IMR-90 (cell line): ENCODE results near the gene TBATA. TPM values are rescaled to one million over a fixed set of nuclear protein-coding genes. Genes with fewer than 3 reads are reported as not detected.

Experiments used
- ATAC-seq: fragments of 200-7000 bp; cut with Tn5 transposase; 2 replicates; pipeline ENCODE4 v1.9.1; 2020; ENCODE audit warnings: low read depth, mild to moderate bottlenecking, moderate library complexity
- BruUV-seq: library from RNA; stranded (reverse); fragments of 400-500 nt; replicated peaks from 2 replicates; lab custom pipeline; 2021; lab: Mats Ljungman, UMichigan
- CTCF ChIA-PET: fragments of 300-600 bp; formaldehyde crosslinking; extraction: SDS; loops from one replicate; lab custom pipeline; 2021; ENCODE audit warnings: antibody characterized with exemption; lab: Yijun Ruan, JAX
- POLR2A ChIA-PET: fragments of 300-600 bp; sonication (Branson Sonifier 250); formaldehyde crosslinking; loops from one replicate; lab custom pipeline; 2022; ENCODE audit warnings: antibody characterized with exemption; ENCODE audit not compliant: unreplicated experiment; lab: Charles Lee
- DNase-seq: peaks from one replicate; pipeline ENCODE4 v3.0.0; 2013
- H2AFZ ChIP-seq: replicated peaks from 2 replicates; pipeline ENCODE3; 2013; ENCODE audit warnings: low read length, mild to moderate bottlenecking; ENCODE audit not compliant: poor library complexity
- H2AK5ac ChIP-seq: 2 replicates; pipeline ENCODE4 v1.6.1; 2013; ENCODE audit warnings: low read depth, low read length, inconsistent platforms
- H2AK9ac ChIP-seq: replicated peaks from 2 replicates; pipeline ENCODE3; 2013; ENCODE audit warnings: mild to moderate bottlenecking, low read depth, low read length, moderate library complexity; ENCODE audit not compliant: poor library complexity
- H2BK120ac ChIP-seq: 2 replicates; pipeline ENCODE4 v1.6.1; 2013; ENCODE audit warnings: low read depth, low read length, inconsistent platforms
- H2BK15ac ChIP-seq: 3 replicates; pipeline ENCODE4 v1.6.1; 2013; ENCODE audit warnings: low read depth, low read length, inconsistent platforms
- H2BK20ac ChIP-seq: 2 replicates; pipeline ENCODE4 v1.6.1; 2013; ENCODE audit warnings: low read depth, mild to moderate bottlenecking, inconsistent platforms, low read length, moderate library complexity
- H2BK5ac ChIP-seq: 2 replicates; pipeline ENCODE4 v1.6.1; 2013; ENCODE audit warnings: mild to moderate bottlenecking, low read depth, low read length, inconsistent platforms; ENCODE audit not compliant: poor library complexity, severe bottlenecking
- H3K14ac ChIP-seq: replicated peaks from 2 replicates; pipeline ENCODE4 v1.6.1; 2013; ENCODE audit warnings: low read depth, low read length, inconsistent platforms
- H3K18ac ChIP-seq: 2 replicates; pipeline ENCODE4 v1.6.1; 2013; ENCODE audit warnings: low read depth, low read length, control low read depth
- H3K23ac ChIP-seq: 2 replicates; pipeline ENCODE4 v1.6.1; 2013; ENCODE audit warnings: low read depth, low read length, inconsistent platforms
- H3K27ac ChIP-seq: 2 replicates; pipeline ENCODE4 v1.5.1; 2013; ENCODE audit warnings: mild to moderate bottlenecking, control low read depth, low read length; ENCODE audit not compliant: insufficient read depth
- H3K27me3 ChIP-seq: 2 replicates; pipeline ENCODE4 v1.6.1; 2013; ENCODE audit warnings: low read length; ENCODE audit not compliant: control insufficient read depth, insufficient read depth
- H3K36me3 ChIP-seq: 2 replicates; pipeline ENCODE4 v1.6.1; 2013; ENCODE audit warnings: low read length, mixed read lengths; ENCODE audit not compliant: control insufficient read depth, insufficient read depth
- H3K4ac ChIP-seq: 2 replicates; pipeline ENCODE4 v1.6.1; 2013; ENCODE audit warnings: low read depth, low read length, inconsistent platforms
- H3K4me1 ChIP-seq: 2 replicates; pipeline ENCODE4 v1.6.1; 2013; ENCODE audit warnings: low read length, mixed read lengths; ENCODE audit not compliant: control insufficient read depth, insufficient read depth
- H3K4me2 ChIP-seq: 2 replicates; pipeline ENCODE4 v1.6.1; 2013; ENCODE audit warnings: low read depth, mild to moderate bottlenecking, control low read depth, low read length, moderate library complexity
- H3K4me3 ChIP-seq: 2 replicates; pipeline ENCODE4 v1.5.1; 2013; ENCODE audit warnings: low read depth, mild to moderate bottlenecking, control low read depth, low read length, moderate library complexity; ENCODE audit not compliant: insufficient read depth
- H3K56ac ChIP-seq: 2 replicates; pipeline ENCODE4 v1.6.1; 2013; ENCODE audit warnings: low read length, inconsistent platforms; ENCODE audit not compliant: insufficient read depth; ENCODE audit errors: extremely low read depth
- H3K79me1 ChIP-seq, 2 experiments: 2 replicates each; pipeline ENCODE4 v1.6.1; 2013; ENCODE audit warnings: low read length in 2 of 2, inconsistent platforms in 1 of 2, low read depth in 1 of 2
- H3K9ac ChIP-seq: 2 replicates; pipeline ENCODE4 v1.6.1; 2013; ENCODE audit warnings: low read depth, low read length, control low read depth
- H3K9me1 ChIP-seq: 2 replicates; pipeline ENCODE4 v1.6.1; 2013; ENCODE audit warnings: low read length, inconsistent platforms; ENCODE audit not compliant: insufficient read depth
- H3K9me3 ChIP-seq: 2 replicates; pipeline ENCODE4 v1.6.1; 2013; ENCODE audit warnings: low read length; ENCODE audit not compliant: control insufficient read depth, insufficient read depth
- H4K20me1 ChIP-seq: 2 replicates; pipeline ENCODE4 v1.6.1; 2013; ENCODE audit warnings: low read length, inconsistent platforms; ENCODE audit not compliant: insufficient read depth
- H4K5ac ChIP-seq: 2 replicates; pipeline ENCODE4 v1.6.1; 2013; ENCODE audit warnings: mild to moderate bottlenecking, low read depth, low read length, control low read depth
- H4K8ac ChIP-seq, 2 experiments: 2 replicates each; pipeline ENCODE4 v1.6.1; 2013; ENCODE audit warnings: low read depth in 2 of 2, low read length in 2 of 2, control low read depth in 1 of 2, inconsistent platforms in 1 of 2
- H4K91ac ChIP-seq: 2 replicates; pipeline ENCODE4 v1.6.1; 2013; ENCODE audit warnings: low read depth, low read length, inconsistent platforms; ENCODE audit not compliant: insufficient read depth
- BHLHE40 ChIP-seq: fragments of 150-350 bp; IDR thresholded peaks from 2 replicates; pipeline ENCODE4 v1.6.1; 2016; ENCODE audit warnings: mild to moderate bottlenecking, low read depth, low read length
- CEBPB ChIP-seq: IDR thresholded peaks from 2 replicates; pipeline ENCODE4 v1.6.1; 2012; ENCODE audit warnings: low read depth, low read length, improper control_type of control experiment
- CHD1 ChIP-seq: IDR thresholded peaks from 2 replicates; pipeline ENCODE4 v1.6.1; 2012; ENCODE audit warnings: low read depth, low read length, improper control_type of control experiment
- ELK1 ChIP-seq: fragments of 150-350 bp; IDR thresholded peaks from 2 replicates; pipeline ENCODE4 v1.6.1; 2016; ENCODE audit warnings: low read depth, mild to moderate bottlenecking, low read length, moderate library complexity, borderline replicate concordance
- FOS ChIP-seq: fragments of 150-350 bp; IDR thresholded peaks from 2 replicates; pipeline ENCODE4 v1.6.1; 2016; ENCODE audit warnings: low read depth, low read length
- MAFK ChIP-seq: IDR thresholded peaks from 2 replicates; pipeline ENCODE4 v1.6.1; 2012; ENCODE audit warnings: low read depth, low read length, improper control_type of control experiment
- MAZ ChIP-seq: IDR thresholded peaks from 2 replicates; pipeline ENCODE4 v1.6.1; 2012; ENCODE audit warnings: low read depth, mild to moderate bottlenecking, low read length, improper control_type of control experiment, moderate library complexity, borderline replicate concordance
- MXI1 ChIP-seq: IDR thresholded peaks from 2 replicates; pipeline ENCODE4 v1.6.1; 2012; ENCODE audit warnings: low read depth, mild to moderate bottlenecking, low read length, moderate library complexity, borderline replicate concordance
- NFE2L2 ChIP-seq: fragments of 150-350 bp; IDR thresholded peaks from 2 replicates; pipeline ENCODE4 v1.6.1; 2016; ENCODE audit warnings: low read depth, mild to moderate bottlenecking, low read length
- POLR2A ChIP-seq: IDR thresholded peaks from 2 replicates; pipeline ENCODE4 v1.6.1; 2012; ENCODE audit warnings: mild to moderate bottlenecking, low read depth, low read length
- RAD21 ChIP-seq: IDR thresholded peaks from 2 replicates; pipeline ENCODE4 v1.6.1; 2012; ENCODE audit warnings: low read length, improper control_type of control experiment
- RCOR1 ChIP-seq: IDR thresholded peaks from 2 replicates; pipeline ENCODE4 v1.6.1; 2012; ENCODE audit warnings: mild to moderate bottlenecking, low read length, improper control_type of control experiment; ENCODE audit not compliant: insufficient replicate concordance
- RFX5 ChIP-seq: IDR thresholded peaks from 2 replicates; pipeline ENCODE4 v1.8.0; 2012; ENCODE audit warnings: low read depth, mild to moderate bottlenecking, low read length, moderate library complexity
- SMC3 ChIP-seq: fragments of 150-350 bp; IDR thresholded peaks from 2 replicates; pipeline ENCODE4 v1.6.1; 2016; ENCODE audit warnings: low read depth, mild to moderate bottlenecking, antibody characterized with exemption, low read length, moderate library complexity
- USF2 ChIP-seq: fragments of 150-350 bp; IDR thresholded peaks from 2 replicates; pipeline ENCODE4 v1.6.1; 2017; ENCODE audit warnings: mild to moderate bottlenecking, antibody characterized with exemption, low read length, low read depth
- WGBS, 2 experiments: methylation state at CpG; one replicate each; pipeline versions ENCODE4 v1.1.5 to v1.1.7; 2013; ENCODE audit warnings: missing lambda C conversion rate in 2 of 2; ENCODE audit not compliant: insufficient read length in 1 of 2; ENCODE audit errors: extremely low coverage in 2 of 2; 5-methylcytosine and 5-hydroxymethylcytosine counted together
- dilution Hi-C: fragments of 300-500 bp; cut with HindIII; formaldehyde crosslinking; loops from one replicate; pipeline ENCODE4 v1.14.3; 2018; ENCODE audit warnings: low sequenced_read_pairs; ENCODE audit not compliant: unreplicated experiment
- in situ Hi-C: fragments of 300-500 bp; cut with MboI; formaldehyde crosslinking; loops from 3 replicates; pipeline ENCODE4 v1.14.3; 2019; ENCODE audit warnings: low sequenced_read_pairs, inconsistent platforms, mixed read lengths
- intact Hi-C: fragments of 100-400 bp; cut with micrococcal nuclease; formaldehyde crosslinking; loops from 2 replicates; pipeline ENCODE4 v1.10.0; 2022
- polyA plus RNA-seq, 3 experiments: library from polyadenylated mRNA; depleted of rRNA; stranded (reverse); fragments of >200 nt; gene quantifications; 2 replicates each; pipeline ENCODE4 v1.2.3, GENCODE V29; 2012; ENCODE audit warnings: low replicate concordance in 1 of 3
- total RNA-seq: library from RNA; depleted of rRNA; stranded (reverse); fragments of >200 nt; gene quantifications from 2 replicates; pipeline ENCODE4 v1.2.3, GENCODE V29; 2012

TBATA gene
- total and polyA plus RNA-seq, 2 of the 4 experiments (the other 2 are of a cell fraction), result not detected

DNA sequence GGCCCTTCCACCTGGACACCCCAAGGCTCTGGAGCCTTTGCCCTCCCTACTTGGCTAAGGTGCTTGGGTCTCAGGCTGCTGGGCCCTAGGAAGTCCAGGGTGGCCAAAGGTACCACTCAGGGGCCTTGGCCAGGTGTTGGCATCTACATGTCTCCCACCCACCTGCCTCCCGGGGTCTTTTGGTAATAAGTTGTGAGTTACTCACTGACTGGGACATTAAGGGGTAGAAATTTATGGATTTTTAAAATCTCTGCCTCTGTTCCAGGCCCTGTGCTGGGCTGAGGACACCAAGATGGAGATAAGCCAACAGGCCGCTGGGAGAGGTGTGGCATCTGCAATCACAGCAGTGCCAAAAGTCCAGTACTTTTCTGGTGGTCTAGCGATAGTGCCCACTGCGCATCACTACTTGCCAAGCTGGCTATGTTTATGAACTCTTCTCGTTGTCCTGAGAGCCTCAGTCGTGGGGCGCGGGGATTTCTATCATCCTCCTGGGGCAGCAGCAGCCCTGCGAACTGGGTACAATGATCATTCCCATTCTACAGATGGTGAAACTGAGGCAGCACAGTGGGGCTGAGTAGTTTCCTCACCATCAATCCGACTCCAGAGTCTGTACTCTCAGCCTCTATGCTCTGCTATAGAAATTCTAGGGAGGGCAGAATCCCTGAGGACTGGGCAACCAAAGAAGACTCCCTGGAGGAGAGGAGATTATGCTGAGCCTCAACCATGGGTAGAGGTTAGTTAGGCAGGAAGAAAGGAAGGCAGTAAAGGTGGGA lies 36.2 kb downstream of the TBATA start:
- H3K27me3 ChIP-seq, result peaks cover 5% of the 10 kb centered on the region
- no peaks in the 10 kb centered on the region for H4K20me1 ChIP-seq
- H3K9ac ChIP-seq, result no peak overlapping the region
- no peak overlapping the region for H4K91ac ChIP-seq
- BruUV-seq, result no TSS peak
- dilution Hi-C loops, result no loop called here
- H3K9me3 ChIP-seq, result peaks cover 3% of the 10 kb centered on the region
- intact Hi-C loops, result no loop called here
- no peak overlapping the region for H2BK5ac ChIP-seq
- H3K4me1 ChIP-seq, result no peaks in the 10 kb centered on the region
- H3K56ac ChIP-seq, result no peak overlapping the region
- H4K5ac ChIP-seq, result no peak overlapping the region
- H3K18ac ChIP-seq, result no peak overlapping the region
- POLR2A ChIA-PET, result no interaction called here
- no peaks in the 10 kb centered on the region for H3K9me1 ChIP-seq
- no peak overlapping the region for H3K4me3 ChIP-seq
- TF ChIP-seq POLR2A (no peak), MXI1 (no peak), MAFK (no peak), CEBPB (no peak), NFE2L2 (no peak), ELK1 (no peak), RFX5 (no peak), BHLHE40 (no peak), CHD1 (no peak), MAZ (no peak), RAD21 (no peak), USF2 (no peak), SMC3 (no peak), FOS (no peak), RCOR1 (no peak)
- no peak overlapping the region for H3K27ac ChIP-seq
- H2BK120ac ChIP-seq, result no peak overlapping the region
- H3K36me3 ChIP-seq, result no peaks in the 10 kb centered on the region
- H2AFZ ChIP-seq, result no peak overlapping the region
- no peak overlapping the region for H2AK9ac ChIP-seq
- DNase-seq (no peak), ATAC-seq (no peak)
- H2BK15ac ChIP-seq, result no peak overlapping the region
- H4K8ac ChIP-seq, result no peak overlapping the region
- H3K79me1 ChIP-seq, result no peaks in the 10 kb centered on the region
- CTCF ChIA-PET, result interaction anchor here (0.6 kb wide), 2 partner anchors 99 to 138 kb away, joined by 5 to 6 read pairs; no protein-coding TSS in a partner anchor
- in situ Hi-C loops, result no loop called here
- H3K23ac ChIP-seq, result no peak overlapping the region
- H2BK20ac ChIP-seq, result no peak overlapping the region
- no peak overlapping the region for H3K14ac ChIP-seq
- H2AK5ac ChIP-seq, result no peak overlapping the region
- H3K4ac ChIP-seq, result no peak overlapping the region
- no peak overlapping the region for H3K4me2 ChIP-seq
- 55% methylated on average over 1 of the region's 10 CpGs; no CpG with 5 or more reads in 1 of the 2 experiments for WGBS, 2 experiments
